Measurements from ENCODE around the gene KL. TPM values are rescaled to one million over a fixed set of nuclear protein-coding genes. Genes with fewer than 3 reads are reported as not detected.

The KL gene
- total RNA-seq, 3 donors from 2014 or later (not counting 1 experiment from before 2014, with no cell fraction given), result not detected

DNA sequence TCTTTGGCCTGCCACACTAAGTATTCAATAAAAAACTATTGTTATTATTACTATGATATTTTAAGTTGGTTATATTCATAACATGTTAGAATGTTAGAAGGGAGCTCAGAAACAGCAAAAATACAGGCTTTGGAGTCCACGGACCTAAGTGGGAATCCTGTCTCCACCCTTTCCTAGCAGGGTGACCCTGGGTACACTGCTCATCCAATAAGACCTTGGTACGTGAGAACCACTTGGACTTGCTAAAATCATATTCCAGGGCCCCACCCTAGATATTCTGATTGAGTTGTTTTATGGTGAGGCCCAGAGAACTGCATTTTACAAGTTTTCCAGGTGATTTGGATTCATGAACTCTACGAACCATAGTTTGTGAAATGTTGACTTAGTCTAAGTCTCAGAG lies 47.4 kb upstream of the KL start:
- no peaks in the 10 kb centered on the region for H3K4me1 Mint-ChIP-seq
- no peaks in the 10 kb centered on the region for H3K4me1 ChIP-seq (ENCODE audit: control insufficient read depth, insufficient read depth, low read length)
- peaks cover 0 to 2% of the 10 kb centered on the region in 2 donors for H3K9me3 Mint-ChIP-seq
- no peak overlapping the region for H3K4me3 Mint-ChIP-seq
- H3K36me3 Mint-ChIP-seq, result no peaks in the 10 kb centered on the region
- intact Hi-C loops (cut with micrococcal nuclease), result no loop called here
- H3K27ac Mint-ChIP-seq, result no peak overlapping the region
- no peaks in the 10 kb centered on the region for H3K9me3 ChIP-seq (ENCODE audit: control insufficient read depth, insufficient read depth, low read length)
- TF ChIP-seq, protein P1, sequence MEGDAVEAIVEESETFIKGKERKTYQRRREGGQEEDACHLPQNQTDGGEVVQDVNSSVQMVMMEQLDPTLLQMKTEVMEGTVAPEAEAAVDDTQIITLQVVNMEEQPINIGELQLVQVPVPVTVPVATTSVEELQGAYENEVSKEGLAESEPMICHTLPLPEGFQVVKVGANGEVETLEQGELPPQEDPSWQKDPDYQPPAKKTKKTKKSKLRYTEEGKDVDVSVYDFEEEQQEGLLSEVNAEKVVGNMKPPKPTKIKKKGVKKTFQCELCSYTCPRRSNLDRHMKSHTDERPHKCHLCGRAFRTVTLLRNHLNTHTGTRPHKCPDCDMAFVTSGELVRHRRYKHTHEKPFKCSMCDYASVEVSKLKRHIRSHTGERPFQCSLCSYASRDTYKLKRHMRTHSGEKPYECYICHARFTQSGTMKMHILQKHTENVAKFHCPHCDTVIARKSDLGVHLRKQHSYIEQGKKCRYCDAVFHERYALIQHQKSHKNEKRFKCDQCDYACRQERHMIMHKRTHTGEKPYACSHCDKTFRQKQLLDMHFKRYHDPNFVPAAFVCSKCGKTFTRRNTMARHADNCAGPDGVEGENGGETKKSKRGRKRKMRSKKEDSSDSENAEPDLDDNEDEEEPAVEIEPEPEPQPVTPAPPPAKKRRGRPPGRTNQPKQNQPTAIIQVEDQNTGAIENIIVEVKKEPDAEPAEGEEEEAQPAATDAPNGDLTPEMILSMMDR (IDR thresholded peaks at IDR 0.05), result no peak
- 96% methylated on average over 2 of the region's 3 CpGs for WGBS (ENCODE audit: insufficient coverage)
- no peak overlapping the region for H3K27ac ChIP-seq (ENCODE audit: low read length)
- H3K4me3 ChIP-seq (ENCODE audit: low read length), result no peak overlapping the region
- H3K36me3 ChIP-seq (ENCODE audit: control insufficient read depth, insufficient read depth, low read length), result no peaks in the 10 kb centered on the region
- no peak for ATAC-seq
- no peaks in the 10 kb centered on the region for H3K27me3 ChIP-seq (ENCODE audit: control insufficient read depth, insufficient read depth, low read length)
- peaks cover 0 to 3% of the 10 kb centered on the region in 2 donors for H3K27me3 Mint-ChIP-seq (ENCODE audit: low read depth in 2 of 2)
- DNase-seq, result no peak

GRCh38 chr13:32969516-32969941 lies 46.7 kb upstream of the KL start:
- H3K27me3 Mint-ChIP-seq (ENCODE audit: low read depth in 2 of 2), result peaks cover 0 to 3% of the 10 kb centered on the region in 2 donors
- no peak for DNase-seq
- intact Hi-C loops (cut with micrococcal nuclease), result no loop called here
- H3K4me1 ChIP-seq (ENCODE audit: control insufficient read depth, insufficient read depth, low read length), result no peaks in the 10 kb centered on the region
- TF ChIP-seq, protein P1 (IDR thresholded peaks at IDR 0.05), result no peak
- WGBS (ENCODE audit: insufficient coverage), result 60% methylated on average over 7 of the region's 7 CpGs
- H3K4me1 Mint-ChIP-seq, result no peaks in the 10 kb centered on the region
- H3K36me3 ChIP-seq (ENCODE audit: control insufficient read depth, insufficient read depth, low read length), result no peaks in the 10 kb centered on the region
- ATAC-seq, result no peak
- H3K27ac Mint-ChIP-seq, result no peak overlapping the region
- H3K9me3 Mint-ChIP-seq, result peaks cover 0 to 2% of the 10 kb centered on the region in 2 donors
- no peaks in the 10 kb centered on the region for H3K27me3 ChIP-seq (ENCODE audit: control insufficient read depth, insufficient read depth, low read length)
- no peak overlapping the region for H3K4me3 ChIP-seq (ENCODE audit: low read length)
- no peaks in the 10 kb centered on the region for H3K36me3 Mint-ChIP-seq
- no peak overlapping the region for H3K27ac ChIP-seq (ENCODE audit: low read length)
- no peaks in the 10 kb centered on the region for H3K9me3 ChIP-seq (ENCODE audit: control insufficient read depth, insufficient read depth, low read length)
- no peak overlapping the region for H3K4me3 Mint-ChIP-seq

DNA sequence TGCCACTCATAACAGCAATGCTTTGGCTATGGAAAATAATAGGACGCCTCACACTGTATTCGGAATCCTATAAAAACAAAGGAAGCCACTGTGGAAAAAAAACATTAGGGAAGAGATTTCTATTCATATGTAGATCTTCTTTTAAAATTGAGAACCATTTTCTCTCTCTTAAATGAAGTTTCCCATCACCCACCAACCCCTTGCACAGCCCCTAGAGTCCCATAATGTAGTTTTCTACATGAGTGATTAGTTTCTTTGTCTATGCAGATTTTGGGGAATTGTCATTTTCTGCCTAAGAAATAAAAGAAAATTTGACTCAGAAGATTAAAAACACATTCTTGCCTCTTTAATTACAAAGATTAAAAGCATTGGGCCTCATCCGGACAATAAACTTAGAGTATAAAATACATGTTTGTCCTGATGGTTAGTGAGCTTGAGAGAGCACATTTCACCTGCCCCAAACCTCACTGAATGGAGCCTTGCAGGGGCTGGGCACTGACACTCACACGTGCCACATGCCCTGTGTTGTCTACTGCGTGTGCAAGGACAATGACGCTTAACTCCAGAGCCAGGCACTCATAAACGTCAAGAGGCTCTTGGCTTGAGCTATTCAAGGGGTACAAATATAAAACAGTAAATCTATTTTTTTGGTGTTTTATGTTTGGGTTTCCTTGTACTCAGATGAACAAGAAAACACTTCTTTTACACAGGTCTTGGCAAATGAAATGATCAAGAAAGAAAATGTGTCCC lies 40.0 kb upstream of the KL start:
- WGBS (ENCODE audit: insufficient coverage), result 95% methylated on average over 5 of the region's 7 CpGs
- no peaks in the 10 kb centered on the region for H3K4me1 Mint-ChIP-seq
- H3K27ac Mint-ChIP-seq, result no peak overlapping the region
- Histone ChIP-seq H3K27ac (ENCODE audit: low read length) (no peak overlapping the region), H3K9me3 (ENCODE audit: control insufficient read depth, insufficient read depth, low read length) (no peaks in the 10 kb centered on the region), H3K27me3 (ENCODE audit: control insufficient read depth, insufficient read depth, low read length) (no peaks in the 10 kb centered on the region), H3K4me3 (ENCODE audit: low read length) (no peak overlapping the region), H3K4me1 (ENCODE audit: control insufficient read depth, insufficient read depth, low read length) (no peaks in the 10 kb centered on the region), H3K36me3 (ENCODE audit: control insufficient read depth, insufficient read depth, low read length) (no peaks in the 10 kb centered on the region)
- no peaks in the 10 kb centered on the region for H3K36me3 Mint-ChIP-seq
- intact Hi-C loops (cut with micrococcal nuclease), result no loop called here
- ATAC-seq (no peak), DNase-seq (no peak)
- TF ChIP-seq, protein P1 (IDR thresholded peaks at IDR 0.05), result no peak
- H3K9me3 Mint-ChIP-seq, result peaks cover 0 to 4% of the 10 kb centered on the region in 2 donors
- peaks cover 0 to 4% of the 10 kb centered on the region in 2 donors for H3K27me3 Mint-ChIP-seq (ENCODE audit: low read depth in 2 of 2)
- H3K4me3 Mint-ChIP-seq, result no peak overlapping the region

DNA sequence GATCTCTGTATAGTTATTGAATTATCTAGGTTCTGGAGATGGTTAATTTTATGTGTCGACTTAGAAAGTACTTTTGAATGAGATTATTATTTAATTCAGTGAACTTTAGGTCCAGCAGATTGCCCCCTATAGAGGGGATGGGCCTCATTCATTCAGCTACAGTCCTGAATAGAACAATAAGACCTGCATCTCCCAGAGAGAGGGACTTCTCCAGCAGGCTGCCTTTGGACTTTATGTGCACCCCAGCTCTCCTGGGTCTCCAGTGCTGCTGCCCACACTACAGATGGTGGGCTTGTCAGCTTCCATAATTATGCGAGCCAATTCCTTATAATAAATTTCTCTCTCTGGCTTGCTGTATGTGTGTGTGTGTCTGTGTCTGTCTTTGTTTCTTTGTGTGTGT lies 39.3 kb upstream of the KL start:
- intact Hi-C loops (cut with micrococcal nuclease), result no loop called here
- peaks cover 0 to 4% of the 10 kb centered on the region in 2 donors for H3K27me3 Mint-ChIP-seq (ENCODE audit: low read depth in 2 of 2)
- ATAC-seq, result no peak
- no peak overlapping the region for H3K27ac Mint-ChIP-seq
- Histone ChIP-seq H3K4me3 (ENCODE audit: low read length) (no peak overlapping the region), H3K27me3 (ENCODE audit: control insufficient read depth, insufficient read depth, low read length) (no peaks in the 10 kb centered on the region), H3K9me3 (ENCODE audit: control insufficient read depth, insufficient read depth, low read length) (no peaks in the 10 kb centered on the region), H3K36me3 (ENCODE audit: control insufficient read depth, insufficient read depth, low read length) (no peaks in the 10 kb centered on the region), H3K4me1 (ENCODE audit: control insufficient read depth, insufficient read depth, low read length) (no peaks in the 10 kb centered on the region), H3K27ac (ENCODE audit: low read length) (no peak overlapping the region)
- no peaks in the 10 kb centered on the region for H3K36me3 Mint-ChIP-seq
- 100% methylated on average over 2 of the region's 2 CpGs for WGBS (ENCODE audit: insufficient coverage)
- peaks cover 0 to 4% of the 10 kb centered on the region in 2 donors for H3K9me3 Mint-ChIP-seq
- TF ChIP-seq, protein P1 (IDR thresholded peaks at IDR 0.05), result no peak
- DNase-seq, result no peak
- no peaks in the 10 kb centered on the region for H3K4me1 Mint-ChIP-seq
- H3K4me3 Mint-ChIP-seq, result no peak overlapping the region
